H9 (cell line): ENCODE measurements around the gene KAZN. TPM values are rescaled to one million over a fixed set of nuclear protein-coding genes. Genes with fewer than 3 reads are reported as not detected.

Experiments
- DNase-seq: peaks from one replicate; pipeline ENCODE4 v3.0.0-alpha.2; 2017
- H2AFZ ChIP-seq: one replicate; pipeline ENCODE4 v1.6.1; 2013; ENCODE audit warnings: mild to moderate bottlenecking, low read length, control low read depth, moderate library complexity
- H2AK5ac ChIP-seq: 2 replicates; pipeline ENCODE4 v1.6.1; 2013; ENCODE audit warnings: low read length, control low read depth, mixed read lengths; ENCODE audit not compliant: insufficient read length
- H2BK120ac ChIP-seq: one replicate; pipeline ENCODE4 v1.6.1; 2013; ENCODE audit warnings: low read depth, mild to moderate bottlenecking, low read length, control low read depth, inconsistent platforms; ENCODE audit not compliant: poor library complexity, severe bottlenecking
- H2BK12ac ChIP-seq: 2 replicates; pipeline ENCODE4 v1.6.1; 2013; ENCODE audit warnings: low read length, control low read depth, mixed read lengths, low read depth; ENCODE audit not compliant: insufficient read length
- H2BK15ac ChIP-seq: 2 replicates; pipeline ENCODE4 v1.6.1; 2013; ENCODE audit warnings: low read depth, low read length, control low read depth
- H2BK20ac ChIP-seq: one replicate; pipeline ENCODE4 v1.6.1; 2013; ENCODE audit warnings: low read depth, mild to moderate bottlenecking, low read length, control low read depth, inconsistent platforms; ENCODE audit not compliant: poor library complexity, severe bottlenecking
- H2BK5ac ChIP-seq: 2 replicates; pipeline ENCODE4 v1.6.1; 2013; ENCODE audit warnings: low read length, control low read depth, mixed read lengths; ENCODE audit not compliant: insufficient read length
- H3K14ac ChIP-seq: 2 replicates; pipeline ENCODE4 v1.6.1; 2013; ENCODE audit warnings: low read length, control low read depth; ENCODE audit not compliant: insufficient read depth
- H3K18ac ChIP-seq: 2 replicates; pipeline ENCODE4 v1.6.1; 2013; ENCODE audit warnings: low read depth, mild to moderate bottlenecking, mixed read lengths, low read length, control low read depth; ENCODE audit not compliant: insufficient read length
- H3K23ac ChIP-seq: 2 replicates; pipeline ENCODE4 v1.6.1; 2013; ENCODE audit warnings: low read length, control low read depth, mixed read lengths, low read depth; ENCODE audit not compliant: insufficient read length
- H3K23me2 ChIP-seq: 2 replicates; pipeline ENCODE4 v1.6.1; 2013; ENCODE audit warnings: low read depth, mild to moderate bottlenecking, mixed read lengths, low read length, control low read depth; ENCODE audit not compliant: insufficient read length, poor library complexity, severe bottlenecking
- H3K27ac ChIP-seq: 2 replicates; pipeline ENCODE4 v1.5.1; 2013; ENCODE audit warnings: low read length, control low read depth, mixed read lengths, low read depth; ENCODE audit not compliant: insufficient read length
- H3K27me3 ChIP-seq: 2 replicates; pipeline ENCODE4 v1.6.1; 2013; ENCODE audit warnings: low read length, control low read depth, inconsistent platforms; ENCODE audit not compliant: insufficient read depth
- H3K4ac ChIP-seq: 2 replicates; pipeline ENCODE4 v1.6.1; 2013; ENCODE audit warnings: low read depth, mild to moderate bottlenecking, control low read depth, inconsistent platforms, low read length, moderate library complexity
- H3K4me1 ChIP-seq: 2 replicates; pipeline ENCODE4 v1.6.1; 2013; ENCODE audit warnings: low read length, control low read depth, inconsistent platforms; ENCODE audit not compliant: insufficient read depth
- H3K4me2 ChIP-seq: 2 replicates; pipeline ENCODE4 v1.6.1; 2013; ENCODE audit warnings: low read length, control low read depth, mixed read lengths; ENCODE audit not compliant: insufficient read length, insufficient read depth
- H3K56ac ChIP-seq: 2 replicates; pipeline ENCODE4 v1.6.1; 2013; ENCODE audit warnings: low read depth, mild to moderate bottlenecking, mixed read lengths, low read length, control low read depth; ENCODE audit not compliant: insufficient read length
- H3K79me1 ChIP-seq: 2 replicates; pipeline ENCODE4 v1.6.1; 2013; ENCODE audit warnings: low read depth, mild to moderate bottlenecking, moderate library complexity, low read length, control low read depth, inconsistent platforms; ENCODE audit not compliant: insufficient read depth, poor library complexity, severe bottlenecking
- H3K79me2 ChIP-seq: 2 replicates; pipeline ENCODE4 v1.6.1; 2013; ENCODE audit warnings: low read length, control low read depth, inconsistent platforms; ENCODE audit not compliant: insufficient read depth
- H3K9ac ChIP-seq: 2 replicates; pipeline ENCODE4 v1.6.1; 2013; ENCODE audit warnings: low read length, control low read depth, mixed read lengths; ENCODE audit not compliant: insufficient read length; ENCODE audit errors: extremely low read depth
- H3K9me3 ChIP-seq: one replicate; pipeline ENCODE4 v1.6.1; 2013; ENCODE audit warnings: low read depth, low read length, inconsistent platforms; ENCODE audit not compliant: control insufficient read depth
- H3T11ph ChIP-seq: one replicate; pipeline ENCODE4 v1.6.1; 2013; ENCODE audit warnings: mild to moderate bottlenecking, low read length, control low read depth, inconsistent platforms
- H4K20me1 ChIP-seq: one replicate; pipeline ENCODE4 v1.6.1; 2013; ENCODE audit not compliant: control insufficient read depth, insufficient read length, insufficient read depth
- H4K5ac ChIP-seq: 2 replicates; pipeline ENCODE4 v1.6.1; 2013; ENCODE audit warnings: low read depth, mild to moderate bottlenecking, mixed read lengths, low read length, control low read depth; ENCODE audit not compliant: insufficient read length
- H4K8ac ChIP-seq: replicated peaks from 2 replicates; pipeline ENCODE4 v1.6.1; 2013; ENCODE audit warnings: low read length, control low read depth, mixed read lengths, low read depth; ENCODE audit not compliant: insufficient read length
- H4K91ac ChIP-seq: 2 replicates; pipeline ENCODE4 v1.6.1; 2013; ENCODE audit warnings: low read depth, mild to moderate bottlenecking, moderate library complexity, mixed read lengths, low read length, control low read depth; ENCODE audit not compliant: insufficient read length
- H3K27ac Mint-ChIP-seq, 3 experiments: 2 replicates in 2 of 3; 3 replicates in 1 of 3; pipeline ENCODE4 v1.8.0; 2020 to 2021; ENCODE audit warnings: mixed read lengths in 3 of 3, mild to moderate bottlenecking in 1 of 3, moderate library complexity in 1 of 3
- H3K27me3 Mint-ChIP-seq: 2 replicates; pipeline ENCODE4 v1.8.0; 2021; ENCODE audit warnings: low read depth, mild to moderate bottlenecking, moderate library complexity, mixed read lengths
- H3K36me3 Mint-ChIP-seq, 3 experiments: 2 replicates in 2 of 3; 3 replicates in 1 of 3; pipeline ENCODE4 v1.8.0; 2020 to 2021; ENCODE audit warnings: low read depth in 3 of 3, mixed read lengths in 3 of 3; ENCODE audit not compliant: insufficient read depth in 1 of 3
- H3K4me1 Mint-ChIP-seq, 2 experiments: 2 replicates each; pipeline ENCODE4 v1.8.0; 2020; ENCODE audit warnings: mixed read lengths in 2 of 2
- H3K4me3 Mint-ChIP-seq, 2 experiments: 2 replicates in 1 of 2; 3 replicates in 1 of 2; pipeline ENCODE4 v1.8.0; 2020 to 2021; ENCODE audit warnings: mild to moderate bottlenecking in 2 of 2, mixed read lengths in 2 of 2, moderate library complexity in 1 of 2
- H3K9me3 Mint-ChIP-seq, 2 experiments: 2 replicates in 1 of 2; 3 replicates in 1 of 2; pipeline ENCODE4 v1.8.0; 2020; ENCODE audit warnings: mild to moderate bottlenecking in 2 of 2, mixed read lengths in 2 of 2, moderate library complexity in 1 of 2
- CTCF ChIP-seq: fragments of 200-600 bp; sonication (generic); conservative IDR thresholded peaks from 3 replicates; pipeline ENCODE4 v1.8.0; 2021; ENCODE audit warnings: antibody characterized with exemption, mild to moderate bottlenecking
- WGBS: extraction: QIAGEN DNeasy Blood & Tissue Kit; methylation state at CpG from one replicate; pipeline ENCODE4 v1.1.7; 2013; ENCODE audit warnings: missing lambda C conversion rate, low lambda C conversion rate, mixed read lengths; ENCODE audit not compliant: insufficient read length; ENCODE audit errors: extremely low coverage; 5-methylcytosine and 5-hydroxymethylcytosine counted together
- total RNA-seq: library from RNA; stranded (reverse); gene quantifications from 2 replicates; pipeline ENCODE4 v1.2.1, GENCODE V29; 2021

KAZN gene
- total RNA-seq, 1 experiment from 2014 or later: 7.6 TPM

- H3K27me3 ChIP-seq: no peaks in the 10 kb centered on the region
- no peaks in the 10 kb centered on the region for H4K20me1 ChIP-seq
- no peak overlapping the region for H2AFZ ChIP-seq
- no peak overlapping the region for H2BK20ac ChIP-seq
- Mint-ChIP-seq H3K36me3 (no peaks in the 10 kb centered on the region; a peak in 2 of 7 replicates), H3K9me3 (no peaks in the 10 kb centered on the region), H3K27ac (no peak overlapping the region; a peak in 1 of 7 replicates), H3K27me3 (peaks cover 34% of the 10 kb centered on the region), H3K4me1 (peaks cover 21 to 25% of the 10 kb centered on the region in 2 experiments), H3K4me3 (no peak overlapping the region)
- H3K79me2 ChIP-seq: no peaks in the 10 kb centered on the region
- H4K91ac ChIP-seq: no peak overlapping the region
- no peaks in the 10 kb centered on the region for H3K9me3 ChIP-seq
- TF ChIP-seq CTCF: no peak
- no peak overlapping the region for H4K8ac ChIP-seq
- no peak overlapping the region for H3K56ac ChIP-seq
- no peak overlapping the region for H2BK5ac ChIP-seq
- DNase-seq: no peak
- H3K4me1 ChIP-seq: no peaks in the 10 kb centered on the region; the same call in 1 of the 2 replicates
- H3K18ac ChIP-seq: no peak overlapping the region
- H3K9ac ChIP-seq: no peak overlapping the region
- H3K4ac ChIP-seq: no peak overlapping the region
- H3K27ac ChIP-seq: no peak overlapping the region
- H3K23ac ChIP-seq: no peak overlapping the region
- no peak overlapping the region for H2AK5ac ChIP-seq
- H2BK120ac ChIP-seq: no peak overlapping the region
- H3T11ph ChIP-seq: no peak overlapping the region
- no peak overlapping the region for H4K5ac ChIP-seq
- no CpG with 5 or more reads among the region's 6 CpGs for WGBS
- H3K14ac ChIP-seq: no peak overlapping the region
- H2BK12ac ChIP-seq: no peak overlapping the region
- H3K79me1 ChIP-seq: no peaks in the 10 kb centered on the region
- H2BK15ac ChIP-seq: no peak overlapping the region
- no peak overlapping the region for H3K4me2 ChIP-seq
- no peaks in the 10 kb centered on the region for H3K23me2 ChIP-seq
These were observed 539.3 kb downstream of the KAZN start for GRCh38 chr1:15137809-15138208.
